GM10266 (cell line): Measurements from ENCODE around the gene NOC3L.

ENCODE experiments used
- DNase-seq: peaks from one replicate; pipeline ENCODE4 v3.0.0; 2012; ENCODE audit errors: extremely low spot score
- CTCF ChIP-seq: IDR thresholded peaks from 2 replicates; pipeline ENCODE4 v1.5.1; 2012; ENCODE audit warnings: mild to moderate bottlenecking, low read depth; ENCODE audit not compliant: control insufficient read depth, insufficient read depth; ENCODE audit errors: missing control alignments

The NOC3L gene

GRCh38 chr10:94287336-94287735 is 75.4 kb downstream of the NOC3L start:
- TF ChIP-seq CTCF = no peak

GRCh38 chr10:94286901-94287300 is 75.8 kb downstream of the NOC3L start:
- no peak for DNase-seq
- TF ChIP-seq CTCF = no peak

More at GRCh38 chr10:94287336-94287735, 75.4 kb downstream of the NOC3L start:
- no peak for DNase-seq

GRCh38 chr10:94285271-94285670 is 77.5 kb downstream of the NOC3L start:
- DNase-seq = no peak
- no peak for TF ChIP-seq CTCF
